Central memory CD8-positive, alpha-beta T cell (primary cell): ENCODE data around the gene ENPP7.
"Not testable (repeated sequence)": the region's sequence is repeated elsewhere in the genome, so short reads cannot be mapped to it uniquely, and the experiment has no call there.

Source experiments
- ATAC-seq: fragments of 150-1000 bp; cut with Tn5 transposase; replicated peaks from 2 replicates; pipeline ENCODE4 v1.10.0; 2022; ENCODE audit warnings: mild to moderate bottlenecking, moderate FRiP score, moderate number of reproducible peaks; ENCODE audit not compliant: poor library complexity, severe bottlenecking; ENCODE audit errors: extremely low read depth
- DNase-seq, 2 donors: peaks; one replicate each; pipeline ENCODE4 v3.0.0; 2021; ENCODE audit warnings: low spot score in 2 of 2
- H3K27ac Mint-ChIP-seq: one replicate; pipeline ENCODE4 v1.8.0; 2022; ENCODE audit warnings: low read depth, mild to moderate bottlenecking, moderate library complexity, mixed read lengths
- H3K27me3 Mint-ChIP-seq: one replicate; pipeline ENCODE4 v1.8.0; 2022; ENCODE audit warnings: mixed read lengths
- H3K36me3 Mint-ChIP-seq: one replicate; pipeline ENCODE4 v1.8.0; 2022; ENCODE audit warnings: mild to moderate bottlenecking, moderate library complexity, mixed read lengths; ENCODE audit not compliant: insufficient read depth
- H3K4me1 Mint-ChIP-seq: one replicate; pipeline ENCODE4 v1.8.0; 2022; ENCODE audit warnings: mixed read lengths
- H3K4me3 Mint-ChIP-seq: one replicate; pipeline ENCODE4 v1.8.0; 2022; ENCODE audit warnings: mild to moderate bottlenecking, moderate library complexity, mixed read lengths
- H3K9me3 Mint-ChIP-seq: one replicate; pipeline ENCODE4 v1.8.0; 2022; ENCODE audit warnings: mixed read lengths

Gene ENPP7

DNA sequence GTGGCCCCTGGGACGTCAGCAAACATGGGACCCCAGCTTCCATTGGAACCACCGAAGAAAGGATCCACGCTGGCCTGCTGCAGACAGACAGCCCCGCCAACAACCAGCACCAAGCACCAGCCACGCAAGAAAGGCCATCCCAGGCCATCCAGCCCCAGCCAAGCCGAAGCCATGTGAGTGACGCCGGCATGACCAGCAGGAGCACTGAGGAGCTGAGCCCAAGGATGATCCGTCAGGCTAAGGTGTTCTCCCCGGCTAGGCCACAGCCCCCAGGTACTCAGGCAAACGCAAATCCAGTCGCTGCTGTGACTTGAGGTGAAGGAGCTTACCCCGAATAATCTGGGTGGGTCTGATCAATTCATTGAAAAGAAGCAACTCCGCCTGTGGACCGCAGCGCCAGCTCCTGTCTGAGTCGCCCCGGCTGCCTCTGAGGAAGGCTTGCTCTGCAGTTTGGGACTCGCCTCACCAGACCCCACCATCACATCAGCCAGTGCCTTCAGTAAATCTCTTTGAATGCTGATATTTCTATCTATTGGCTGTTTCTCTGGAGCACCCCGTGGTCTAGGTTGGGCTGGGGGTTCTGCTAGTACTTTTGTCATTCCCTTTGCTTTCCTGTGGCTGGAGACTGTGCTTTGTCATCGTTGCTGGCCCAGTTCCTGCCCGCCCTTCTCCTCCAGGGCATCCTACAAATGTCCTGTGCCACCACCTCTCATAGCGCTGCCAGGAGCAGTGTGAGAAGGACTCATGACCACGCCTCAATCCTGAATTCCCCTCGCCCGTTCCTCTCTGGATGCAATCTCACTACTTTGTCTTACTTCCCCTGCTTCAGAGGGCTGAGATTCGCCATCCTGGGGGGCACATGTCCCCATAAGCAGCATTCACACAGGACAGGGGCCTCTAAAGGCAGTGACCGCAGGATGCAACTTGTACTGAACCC is 39.1 kb downstream of the ENPP7 start:
- H3K9me3 Mint-ChIP-seq: peaks cover 5% of the 10 kb centered on the region
- H3K36me3 Mint-ChIP-seq: no peaks in the 10 kb centered on the region
- DNase-seq: no peak
- peaks cover 77% of the 10 kb centered on the region for H3K27me3 Mint-ChIP-seq
- no peak for ATAC-seq
- H3K27ac Mint-ChIP-seq: peak overlapping the region; percentile 32
- H3K4me3 Mint-ChIP-seq: no peak overlapping the region
- no peaks in the 10 kb centered on the region for H3K4me1 Mint-ChIP-seq

DNA sequence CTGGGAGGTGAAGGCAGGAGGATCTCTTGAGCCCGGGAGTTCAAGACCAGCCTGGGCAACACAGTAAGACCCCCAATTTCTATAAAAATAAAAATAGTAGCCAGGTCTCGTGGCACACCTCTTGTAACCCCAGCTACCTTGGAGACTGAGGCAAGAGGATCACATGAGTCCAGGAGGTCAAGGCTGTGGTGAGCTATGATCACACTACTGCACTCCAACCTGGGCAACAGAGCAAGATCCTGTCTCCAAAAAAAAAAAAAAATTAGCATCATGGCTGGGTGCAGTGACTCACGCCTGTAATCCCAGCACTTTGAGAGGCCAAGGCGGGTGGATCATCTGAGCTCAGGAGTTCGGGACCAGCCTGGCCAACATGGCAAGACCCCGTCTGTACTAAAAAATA is 40.5 kb downstream of the ENPP7 start:
- Mint-ChIP-seq H3K27me3 (peaks cover 91% of the 10 kb centered on the region), H3K9me3 (peaks cover 5% of the 10 kb centered on the region), H3K4me3 (no peak overlapping the region), H3K36me3 (no peaks in the 10 kb centered on the region), H3K27ac (no peak overlapping the region), H3K4me1 (no peaks in the 10 kb centered on the region)
- DNase-seq: no peak
- ATAC-seq: no peak

DNA sequence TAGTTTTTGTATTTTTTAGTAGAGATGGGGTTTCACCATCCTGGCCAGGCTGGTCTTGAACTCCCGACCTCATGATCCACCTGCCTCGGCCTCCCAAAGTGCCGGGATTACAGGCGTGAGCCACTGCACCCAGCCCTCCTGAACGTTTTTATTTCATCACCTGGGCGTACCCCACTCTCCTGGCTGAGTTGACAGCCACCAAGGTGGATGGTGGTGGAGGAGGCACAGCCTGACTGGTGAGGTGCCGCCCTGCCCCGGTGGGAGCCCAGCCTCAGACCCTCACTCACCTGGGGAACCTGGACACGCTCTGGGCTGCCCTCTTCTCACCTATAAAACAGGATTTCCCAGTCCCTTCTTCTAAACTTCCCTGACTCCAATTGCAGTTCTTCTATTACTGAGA is 42.0 kb downstream of the ENPP7 start:
- H3K36me3 Mint-ChIP-seq, ATAC-seq, H3K27ac Mint-ChIP-seq, H3K9me3 Mint-ChIP-seq, DNase-seq, H3K4me1 Mint-ChIP-seq, H3K4me3 Mint-ChIP-seq: not testable (repeated sequence)
- peaks cover 88% of the 10 kb centered on the region for H3K27me3 Mint-ChIP-seq

DNA sequence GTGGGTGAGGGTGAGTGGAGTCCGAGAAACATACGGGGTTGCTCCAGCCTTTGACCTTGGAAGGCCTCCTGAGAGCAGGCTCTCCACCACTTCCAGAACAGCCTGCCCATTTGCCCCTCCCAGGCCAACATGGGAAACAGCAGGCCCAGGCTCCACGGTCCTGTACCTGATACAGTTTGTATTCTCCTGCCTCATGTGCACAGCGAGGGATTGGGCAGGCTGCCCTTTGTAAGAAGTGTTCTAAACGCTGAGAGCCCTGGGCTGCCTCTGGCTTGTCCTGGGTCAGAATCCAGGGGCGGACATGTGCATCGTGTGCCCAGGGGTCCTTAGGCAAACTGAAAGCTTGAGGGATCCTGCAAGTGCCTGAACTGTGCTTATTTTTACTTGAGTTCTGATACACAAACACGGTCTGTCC is 43.8 kb downstream of the ENPP7 start:
- DNase-seq: no peak
- ATAC-seq: no peak
- peaks cover 7% of the 10 kb centered on the region for H3K36me3 Mint-ChIP-seq
- peaks cover 8% of the 10 kb centered on the region for H3K4me1 Mint-ChIP-seq
- no peak overlapping the region for H3K27ac Mint-ChIP-seq
- H3K4me3 Mint-ChIP-seq: no peak overlapping the region
- H3K9me3 Mint-ChIP-seq: no peaks in the 10 kb centered on the region
- peaks cover 83% of the 10 kb centered on the region for H3K27me3 Mint-ChIP-seq

DNA sequence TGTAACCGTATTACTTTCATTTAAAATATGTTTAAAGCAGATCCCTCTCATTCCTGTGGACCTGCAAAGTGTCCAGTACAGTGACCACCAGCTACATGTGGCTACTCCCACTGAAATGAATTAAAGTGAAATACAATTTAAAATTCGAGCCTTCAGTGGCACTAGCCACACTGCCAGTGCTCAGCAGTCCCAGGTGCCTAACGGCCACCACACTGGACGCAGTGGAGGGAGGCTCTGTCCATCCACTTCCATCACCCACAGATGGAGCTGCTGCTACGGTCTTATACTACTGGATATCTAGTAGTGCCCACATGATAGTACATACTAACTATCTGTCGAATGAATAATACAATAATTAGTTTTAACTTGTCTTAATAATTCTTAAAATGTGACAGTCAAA is 44.9 kb downstream of the ENPP7 start:
- peaks cover 7% of the 10 kb centered on the region for H3K36me3 Mint-ChIP-seq
- DNase-seq (no peak), ATAC-seq (no peak)
- no peak overlapping the region for H3K4me3 Mint-ChIP-seq
- H3K9me3 Mint-ChIP-seq: no peaks in the 10 kb centered on the region
- no peak overlapping the region for H3K27ac Mint-ChIP-seq
- peaks cover 83% of the 10 kb centered on the region for H3K27me3 Mint-ChIP-seq
- peaks cover 8% of the 10 kb centered on the region for H3K4me1 Mint-ChIP-seq

DNA sequence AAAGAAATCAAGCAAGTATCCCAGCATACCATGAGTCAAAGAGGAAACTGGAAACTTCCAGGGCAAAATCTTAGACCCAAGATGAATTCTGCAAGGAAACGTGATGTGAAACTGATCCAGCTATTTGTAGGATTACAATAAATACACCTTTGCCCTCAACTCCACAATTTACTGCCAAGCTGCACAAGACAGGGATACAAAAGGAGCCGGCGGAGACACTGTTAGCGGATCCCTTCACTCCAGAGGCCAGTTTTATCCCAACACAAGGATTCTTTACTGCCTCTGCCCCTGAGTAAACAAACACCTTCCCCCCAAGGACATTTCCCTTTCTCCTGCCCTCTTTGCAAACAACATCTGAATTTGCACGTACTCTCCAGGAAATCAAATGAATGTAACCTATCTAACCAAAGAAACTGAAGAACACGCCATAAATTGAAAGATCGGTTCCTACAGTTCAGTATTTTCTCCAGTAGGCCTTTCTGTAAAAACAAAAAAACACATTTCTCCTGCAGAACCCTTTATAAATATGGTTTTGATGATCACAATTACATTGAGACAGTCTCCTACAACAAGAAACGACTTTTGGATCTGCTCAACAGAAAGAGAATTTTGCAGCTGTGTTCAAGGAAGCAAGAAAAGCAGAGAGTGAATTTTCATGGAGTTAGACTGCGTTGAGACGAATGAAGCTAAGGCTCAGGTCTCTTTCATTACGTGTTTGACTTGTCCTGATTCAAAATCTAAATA is 45.8 kb downstream of the ENPP7 start:
- H3K27ac Mint-ChIP-seq: no peak overlapping the region
- no peak for DNase-seq
- H3K9me3 Mint-ChIP-seq: no peaks in the 10 kb centered on the region
- peak overlapping the region; percentile 62 for H3K4me3 Mint-ChIP-seq
- peaks cover 7% of the 10 kb centered on the region for H3K36me3 Mint-ChIP-seq
- H3K4me1 Mint-ChIP-seq: peaks cover 8% of the 10 kb centered on the region
- no peak for ATAC-seq
- H3K27me3 Mint-ChIP-seq: peaks cover 88% of the 10 kb centered on the region

DNA sequence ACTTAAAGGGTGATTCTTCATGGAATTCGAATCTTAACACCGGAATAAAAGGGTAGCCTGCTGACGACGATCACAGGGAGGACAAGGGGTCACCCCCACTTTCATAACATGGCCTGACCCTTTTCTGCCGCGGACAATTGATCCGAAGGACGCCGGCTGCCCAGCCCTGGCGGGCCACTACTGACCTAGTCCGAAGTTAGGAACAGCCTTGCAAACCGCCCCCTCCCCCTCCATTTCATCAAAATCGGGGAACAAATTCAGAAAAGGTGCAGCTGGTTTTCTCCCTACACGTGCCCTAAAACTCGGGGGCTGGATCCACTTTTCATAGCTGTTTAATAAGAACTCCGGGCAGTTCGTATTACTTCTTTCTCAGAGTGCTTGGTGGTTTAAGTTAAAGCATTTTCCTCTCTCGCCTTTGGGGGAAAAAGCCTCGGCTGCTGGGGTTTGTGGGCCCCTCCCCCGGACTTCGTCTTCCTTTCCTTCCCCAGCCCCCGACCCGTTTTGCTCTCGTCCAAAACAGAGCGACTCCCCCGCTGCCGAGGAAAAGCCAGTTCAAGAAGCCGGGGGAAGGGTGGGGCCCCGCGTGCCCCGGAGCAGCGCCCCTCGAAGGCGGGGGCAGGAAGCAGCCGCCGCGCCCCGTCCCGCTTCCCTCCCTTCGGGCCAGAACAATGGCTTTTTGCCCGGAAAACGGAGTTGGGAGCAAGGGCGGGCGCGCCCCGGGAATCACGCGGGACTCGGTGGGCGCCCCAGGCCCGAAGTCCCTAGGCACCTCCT is 46.6 kb downstream of the ENPP7 start:
- no peak overlapping the region for H3K27ac Mint-ChIP-seq
- H3K4me1 Mint-ChIP-seq: peaks cover 8% of the 10 kb centered on the region
- no peaks in the 10 kb centered on the region for H3K9me3 Mint-ChIP-seq
- H3K4me3 Mint-ChIP-seq: peak overlapping the region; percentile 62
- DNase-seq (no peak), ATAC-seq (peak; percentile 35)
- H3K27me3 Mint-ChIP-seq: peaks cover 88% of the 10 kb centered on the region
- peaks cover 7% of the 10 kb centered on the region for H3K36me3 Mint-ChIP-seq

DNA sequence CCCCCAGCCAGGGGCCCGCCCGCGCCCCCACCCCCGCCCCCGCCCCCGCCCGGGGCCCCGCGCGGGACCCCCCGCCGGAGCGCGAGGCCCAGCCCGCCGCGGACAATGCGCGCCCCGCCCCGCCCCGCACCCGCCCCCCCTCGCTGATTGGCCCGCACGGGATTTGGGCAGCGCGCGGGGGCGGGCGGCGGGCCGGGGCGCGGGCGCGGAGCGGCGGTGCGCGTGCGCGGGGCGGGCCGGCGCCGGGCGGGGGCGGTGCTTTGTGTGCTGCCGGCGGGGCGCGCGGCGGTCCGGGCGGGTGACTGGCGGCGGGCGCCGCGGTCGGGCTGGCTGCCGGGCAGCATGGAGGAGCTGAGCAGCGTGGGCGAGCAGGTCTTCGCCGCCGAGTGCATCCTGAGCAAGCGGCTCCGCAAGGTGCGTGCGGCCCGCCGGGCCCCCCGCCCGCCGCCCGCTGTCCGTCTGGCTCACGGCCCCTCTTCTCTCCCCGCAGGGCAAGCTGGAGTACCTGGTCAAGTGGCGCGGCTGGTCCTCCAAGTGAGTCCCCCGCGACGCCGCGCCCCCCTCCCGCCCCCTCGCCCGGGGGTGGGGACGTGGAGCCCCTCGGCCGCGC is 47.3 kb downstream of the ENPP7 start, which contains the start of gene CBX2:
Gene CBX2, plus strand, starts transcription at position 255 of the 610 bp plus-strand sequence. Its CDS starts 88 bp downstream, at position 343.
- peaks cover 8% of the 10 kb centered on the region for H3K4me1 Mint-ChIP-seq
- H3K27me3 Mint-ChIP-seq: peaks cover 88% of the 10 kb centered on the region
- H3K36me3 Mint-ChIP-seq: peaks cover 7% of the 10 kb centered on the region
- H3K27ac Mint-ChIP-seq: peak within 1 kb of the TSS; percentile 44
- ATAC-seq (peak; percentile 83), DNase-seq (peak; percentile 56 to 57)
- H3K9me3 Mint-ChIP-seq: no peaks in the 10 kb centered on the region
- H3K4me3 Mint-ChIP-seq: peak within 1 kb of the TSS; percentile 86

DNA sequence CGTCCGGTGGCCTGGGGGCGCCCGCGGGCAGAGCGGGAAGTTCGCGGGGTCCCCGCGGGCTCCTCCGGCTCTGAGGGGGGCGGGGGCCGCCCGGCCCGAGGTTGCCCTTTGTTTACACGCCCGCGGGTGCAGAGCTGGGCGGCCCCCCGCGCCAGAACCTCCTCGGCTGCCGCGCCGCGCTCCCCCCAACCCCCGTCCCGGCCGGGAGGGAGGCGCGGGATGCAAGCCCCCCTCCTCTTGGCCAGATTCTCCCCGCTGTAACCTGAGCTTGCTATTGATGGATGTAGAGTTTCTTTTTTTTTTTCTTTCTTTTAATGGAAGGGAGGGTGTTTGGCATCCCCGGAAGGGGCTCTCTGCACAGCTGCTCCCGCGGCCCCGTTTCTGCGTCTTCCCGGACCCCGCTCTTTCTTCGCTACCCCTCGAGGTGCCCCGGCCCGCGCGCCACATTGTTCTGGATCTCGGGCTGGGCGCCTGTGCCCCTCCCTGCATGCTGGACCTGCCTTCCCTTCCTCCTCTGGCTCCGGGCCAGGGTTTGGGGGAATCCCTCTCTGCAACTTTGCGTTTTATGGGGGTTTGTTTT is 47.9 kb downstream of the ENPP7 start:
- ATAC-seq (peak; percentile 21), DNase-seq (no peak)
- peaks cover 88% of the 10 kb centered on the region for H3K27me3 Mint-ChIP-seq
- peaks cover 8% of the 10 kb centered on the region for H3K4me1 Mint-ChIP-seq
- H3K36me3 Mint-ChIP-seq: peaks cover 8% of the 10 kb centered on the region
- H3K4me3 Mint-ChIP-seq: peak overlapping the region; percentile 86
- peak overlapping the region; percentile 44 for H3K27ac Mint-ChIP-seq
- H3K9me3 Mint-ChIP-seq: no peaks in the 10 kb centered on the region

DNA sequence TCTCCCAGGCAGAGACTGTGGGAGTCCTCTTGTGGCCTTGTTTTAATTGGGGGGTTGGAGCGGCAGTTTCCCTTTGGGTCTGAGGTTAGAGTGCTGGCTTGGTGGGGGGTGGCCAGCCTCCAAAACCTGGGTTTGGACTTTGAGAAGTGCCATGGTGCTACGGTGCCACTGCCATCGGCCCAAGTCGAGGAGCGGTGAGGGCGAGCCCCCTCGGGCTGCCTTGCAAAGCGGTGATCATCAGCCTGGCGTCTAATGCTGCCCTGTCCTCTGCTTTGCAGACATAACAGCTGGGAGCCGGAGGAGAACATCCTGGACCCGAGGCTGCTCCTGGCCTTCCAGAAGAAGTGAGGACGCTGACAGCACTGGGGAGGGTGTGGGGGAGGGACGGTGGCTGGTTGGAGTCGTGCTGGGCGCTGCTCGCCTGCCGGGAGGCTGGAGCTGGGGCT is 48.4 kb downstream of the ENPP7 start:
- no peak for ATAC-seq
- Mint-ChIP-seq H3K4me1 (peaks cover 8% of the 10 kb centered on the region), H3K4me3 (peak overlapping the region; percentile 86), H3K36me3 (peaks cover 8% of the 10 kb centered on the region), H3K27ac (peak overlapping the region; percentile 44), H3K9me3 (no peaks in the 10 kb centered on the region), H3K27me3 (peaks cover 85% of the 10 kb centered on the region)
- DNase-seq: no peak

DNA sequence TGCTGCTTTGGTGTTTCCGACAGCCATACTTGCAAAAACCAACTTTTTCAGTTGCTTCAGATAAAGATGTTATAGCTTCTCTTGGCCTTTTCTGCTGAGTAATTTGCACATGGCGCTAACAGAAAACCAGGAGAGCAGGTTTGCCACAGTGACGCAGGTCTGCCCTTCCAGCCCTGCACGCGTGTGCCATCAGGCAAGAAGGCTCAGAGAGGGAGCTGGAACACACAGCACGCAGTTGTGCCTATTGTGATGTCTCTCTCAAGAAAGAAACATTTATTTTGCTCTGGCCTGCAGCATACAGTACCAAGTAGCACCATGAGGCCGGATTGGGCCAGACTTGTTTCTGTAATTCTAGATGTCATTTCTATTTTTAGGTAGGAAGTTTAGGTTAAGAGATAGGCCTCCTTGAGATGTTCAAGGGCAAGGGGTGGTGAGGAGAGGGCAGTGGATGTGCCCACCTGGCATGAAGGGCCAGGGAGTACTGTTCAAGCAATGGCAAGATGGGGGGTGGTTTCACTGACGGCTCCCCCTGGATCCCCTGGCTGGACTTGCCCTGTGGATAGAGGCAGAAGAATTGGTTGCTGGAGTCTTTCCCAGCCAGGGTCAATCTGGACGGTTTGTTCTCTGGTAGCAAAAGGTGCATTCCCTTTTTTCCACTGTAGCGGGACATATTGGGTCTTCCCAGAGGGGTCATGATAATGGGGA is 49.1 kb downstream of the ENPP7 start:
- DNase-seq (no peak), ATAC-seq (no peak)
- Mint-ChIP-seq H3K4me1 (peaks cover 8% of the 10 kb centered on the region), H3K4me3 (peak overlapping the region; percentile 86), H3K9me3 (no peaks in the 10 kb centered on the region), H3K27ac (no peak overlapping the region), H3K27me3 (peaks cover 78% of the 10 kb centered on the region), H3K36me3 (peaks cover 8% of the 10 kb centered on the region)
